Prostate gland (tissue), 2 donors: ENCODE results near the gene FUCA1. TPM values are rescaled to one million over a fixed set of nuclear protein-coding genes. Genes with fewer than 3 reads are reported as not detected.
A peak's percentile ranks its signal among the peaks of the same experiment; 100 is the strongest.

ENCODE experiments used
- DNase-seq: peaks from one replicate; pipeline ENCODE4 v3.0.0-alpha.2; 2019; ENCODE audit warnings: low spot score
- H3K27ac ChIP-seq, 2 donors: fragments of 200-600 bp; sonication (generic); 2 replicates each; pipeline ENCODE4 v1.5.1; 2017 to 2019
- H3K27me3 ChIP-seq: fragments of 200-600 bp; sonication (generic); replicated peaks from 2 replicates; pipeline ENCODE4 v1.5.1; 2019; ENCODE audit not compliant: insufficient read depth
- H3K36me3 ChIP-seq, 2 donors: fragments of 200-600 bp; sonication (generic); 1 replicate in 1 of 2; 2 replicates in 1 of 2; pipeline versions ENCODE4 v1.5.1 to v1.8.1; 2017 to 2019
- H3K4me1 ChIP-seq: fragments of 200-600 bp; sonication (generic); replicated peaks from 2 replicates; pipeline ENCODE4 v1.5.1; 2019
- H3K4me3 ChIP-seq, 2 donors: fragments of 200-600 bp; sonication (generic); 2 replicates each; pipeline ENCODE4 v1.5.1; 2017 to 2019
- H3K9me3 ChIP-seq: fragments of 200-600 bp; sonication (generic); 2 replicates; pipeline ENCODE4 v1.5.1; 2017
- CTCF ChIP-seq, 4 experiments: fragments of 200-600 bp in 2 of 4; fragments of 450-650 bp in 2 of 4; sonication (generic) in 2 of 4; IDR thresholded peaks; 1 replicate in 3 of 4; 2 replicates in 1 of 4; pipeline ENCODE4 v1.5.1; 2016 to 2019; ENCODE audit warnings: antibody characterized with exemption in 4 of 4, mild to moderate bottlenecking in 2 of 4, moderate library complexity in 2 of 4
- POLR2A ChIP-seq: fragments of 450-650 bp; IDR thresholded peaks from one replicate; pipeline ENCODE4 v1.6.1; 2016; ENCODE audit warnings: antibody characterized with exemption, mild to moderate bottlenecking
- POLR2AphosphoS5 ChIP-seq: sonication (generic); formaldehyde crosslinking; IDR thresholded peaks from one replicate; pipeline ENCODE4 v1.6.1; 2017; ENCODE audit warnings: antibody characterized with exemption
- WGBS: methylation state at CpG from one replicate; pipeline ENCODE4 v1.1.5; 2018; 5-methylcytosine and 5-hydroxymethylcytosine counted together
- intact Hi-C: fragments of 100-400 bp; cut with DNase I; formaldehyde crosslinking; loops from one replicate; pipeline ENCODE4 v1.14.2; 2022
- total RNA-seq, 2 donors: library from RNA; depleted of rRNA; stranded (reverse); fragments of >200 nt; gene quantifications; one replicate each; pipeline ENCODE4 v1.1.0, GENCODE V29; 2016

Gene FUCA1
- 100 to 1,000 TPM in 1 of 2 donors, 10 to 100 TPM in 1; 51.4 to 111 TPM for total RNA-seq

GRCh38 chr1:23867895-23868556 is at the start of gene FUCA1:
FUCA1 (minus strand) TSS chr1:23868290; CDS start chr1:23868286, 4 bp downstream.
- Histone ChIP-seq H3K27ac (peak within 1 kb of the TSS; percentile 69 to 70), H3K36me3 (no peaks in the 10 kb centered on the region), H3K27me3 (no peaks in the 10 kb centered on the region), H3K9me3 (no peaks in the 10 kb centered on the region), H3K4me1 (no peaks in the 10 kb centered on the region), H3K4me3 (peak within 1 kb of the TSS; percentile 78 to 85)
- intact Hi-C loops: no loop called here
- TF ChIP-seq POLR2A: peak; percentile 96
- TF ChIP-seq CTCF (IDR thresholded peaks at IDR 0.05): peak; percentile 91 to 98 (median 96)
- TF ChIP-seq POLR2AphosphoS5: peak; percentile 98
- WGBS: under 1% methylated on average over 51 of the region's 71 CpGs
- DNase-seq: peak; percentile 95

- intact Hi-C loops: loop anchor here (5.0 kb wide), 1 partner anchor 144 kb away; no protein-coding TSS in a partner anchor
- Histone ChIP-seq H3K4me3 (no peak overlapping the region), H3K27ac (no peak overlapping the region), H3K27me3 (no peaks in the 10 kb centered on the region), H3K9me3 (no peaks in the 10 kb centered on the region), H3K4me1 (no peaks in the 10 kb centered on the region), H3K36me3 (no peaks in the 10 kb centered on the region)
- DNase-seq: peak; percentile 21
- 49% methylated on average over 12 of the region's 12 CpGs for WGBS
- TF ChIP-seq CTCF (IDR thresholded peaks at IDR 0.05): peak in 2 of 4 experiments; percentile 43 to 70
- TF ChIP-seq POLR2A: no peak
- no peak for TF ChIP-seq POLR2AphosphoS5
Measured at GRCh38 chr1:23916209-23917131, 48.4 kb upstream of the FUCA1 start.

- WGBS: 96% methylated on average over 5 of the region's 5 CpGs
- Histone ChIP-seq H3K4me1 (no peaks in the 10 kb centered on the region), H3K27ac (no peak overlapping the region), H3K36me3 (no peaks in the 10 kb centered on the region), H3K4me3 (no peak overlapping the region), H3K9me3 (no peaks in the 10 kb centered on the region), H3K27me3 (no peaks in the 10 kb centered on the region)
- intact Hi-C loops: loop anchor here (5.0 kb wide), 1 partner anchor 143 kb away; no protein-coding TSS in a partner anchor
- TF ChIP-seq POLR2AphosphoS5 (no peak), CTCF (IDR thresholded peaks at IDR 0.05) (no peak), POLR2A (no peak)
- no peak for DNase-seq
Measured at GRCh38 chr1:23915466-23915865, 47.4 kb upstream of the FUCA1 start.

GRCh38 chr1:23914921-23915320 is 46.8 kb upstream of the FUCA1 start:
- intact Hi-C loops: loop anchor here (5.0 kb wide), 1 partner anchor 143 kb away; no protein-coding TSS in a partner anchor
- Histone ChIP-seq H3K9me3 (no peaks in the 10 kb centered on the region), H3K36me3 (no peaks in the 10 kb centered on the region), H3K4me1 (no peaks in the 10 kb centered on the region), H3K4me3 (no peak overlapping the region), H3K27me3 (no peaks in the 10 kb centered on the region), H3K27ac (no peak overlapping the region)
- no peak for DNase-seq
- TF ChIP-seq POLR2A (no peak), CTCF (IDR thresholded peaks at IDR 0.05) (no peak), POLR2AphosphoS5 (no peak)
- WGBS: 96% methylated on average over 4 of the region's 4 CpGs
